Endothelial cell of umbilical vein (primary cell): ENCODE data around the gene FAM13C. TPM values are rescaled to one million over a fixed set of nuclear protein-coding genes. Genes with fewer than 3 reads are reported as not detected.

Experiments used
- BruUV-seq: library from RNA; stranded (reverse); fragments of 400-500 nt; replicated peaks from 2 replicates; lab custom pipeline; 2021; lab: Mats Ljungman, UMichigan
- CTCF ChIA-PET: fragments of 300-600, 350-600 bp; sonication (Branson Sonifier 250); formaldehyde crosslinking; loops from one replicate; lab custom pipeline; 2021; ENCODE audit warnings: antibody characterized with exemption, inconsistent platforms; lab: Charles Lee
- POLR2A ChIA-PET: fragments of 300-600, 350-600 bp; sonication (Branson Sonifier 250); formaldehyde crosslinking; loops from one replicate; lab custom pipeline; 2021; ENCODE audit warnings: antibody characterized with exemption, inconsistent platforms; lab: Charles Lee
- DNase-seq: peaks from one replicate; pipeline ENCODE4 v3.0.0-alpha.2; 2011; ENCODE audit warnings: low read depth, low spot score
- FAIRE-seq: peaks from 2 replicates; lab custom pipeline; 2011; peaks lifted over from hg19 to GRCh38; lab: Jason Lieb, UNC
- H2AFZ ChIP-seq: 2 replicates; pipeline ENCODE4 v1.6.0; 2012; ENCODE audit warnings: low read depth, low read length, control low read depth, inconsistent platforms
- H3K27ac ChIP-seq: 2 replicates; pipeline ENCODE4 v1.5.1; 2011; ENCODE audit warnings: low read depth, mild to moderate bottlenecking, control low read depth, low read length, moderate library complexity; ENCODE audit not compliant: insufficient read depth
- H3K27me3 ChIP-seq, 2 experiments: 2 replicates each; pipeline versions ENCODE4 v1.6.0 to v1.6.1; 2011; ENCODE audit warnings: low read length in 2 of 2, mixed read lengths in 1 of 2; ENCODE audit not compliant: control insufficient read depth in 2 of 2, insufficient read depth in 2 of 2
- H3K36me3 ChIP-seq, 2 experiments: 2 replicates in 1 of 2; 3 replicates in 1 of 2; pipeline ENCODE4 v1.5.1; 2011; ENCODE audit warnings: low read length in 2 of 2, mild to moderate bottlenecking in 1 of 2, moderate library complexity in 1 of 2; ENCODE audit not compliant: control insufficient read depth in 2 of 2, insufficient read depth in 2 of 2; ENCODE audit errors: extremely low read depth in 1 of 2
- H3K4me1 ChIP-seq: 3 replicates; pipeline ENCODE4 v1.5.1; 2011; ENCODE audit warnings: mild to moderate bottlenecking, low read length; ENCODE audit not compliant: control insufficient read depth, insufficient read depth; ENCODE audit errors: extremely low read depth
- H3K4me2 ChIP-seq: 2 replicates; pipeline ENCODE4 v1.6.1; 2011; ENCODE audit warnings: low read length, control low read depth, mixed read lengths; ENCODE audit not compliant: insufficient read depth
- H3K4me3 ChIP-seq, 3 experiments: fragments of 200-600 bp in 1 of 3; sonication (generic), shearing (Covaris generic) in 1 of 3; replicated peaks in 1 of 3; 2 replicates each; pipeline ENCODE4 v1.5.1; 2011 to 2016; ENCODE audit warnings: control low read depth in 3 of 3, low read length in 3 of 3, mild to moderate bottlenecking in 2 of 3, inconsistent platforms in 1 of 3, low read depth in 1 of 3, moderate library complexity in 1 of 3; ENCODE audit not compliant: insufficient read depth in 1 of 3
- H3K79me2 ChIP-seq: 2 replicates; pipeline ENCODE4 v1.6.0; 2012; ENCODE audit warnings: low read length, inconsistent platforms; ENCODE audit not compliant: control insufficient read depth, insufficient read depth
- H3K9ac ChIP-seq: replicated peaks from 2 replicates; pipeline ENCODE3; 2011; ENCODE audit warnings: low read length, control low read depth; ENCODE audit not compliant: insufficient read depth; ENCODE audit errors: extremely low read depth
- H3K9me1 ChIP-seq: replicated peaks from 3 replicates; pipeline ENCODE4 v1.6.0; 2011; ENCODE audit warnings: mild to moderate bottlenecking, low read length; ENCODE audit not compliant: control insufficient read depth, insufficient read depth; ENCODE audit errors: extremely low read depth
- H3K9me3 ChIP-seq: replicated peaks from 2 replicates; pipeline ENCODE4 v1.5.1; 2012; ENCODE audit warnings: low read length, inconsistent platforms; ENCODE audit not compliant: control insufficient read depth, insufficient read depth
- H4K20me1 ChIP-seq: replicated peaks from 2 replicates; pipeline ENCODE3; 2011; ENCODE audit warnings: mild to moderate bottlenecking, low read length; ENCODE audit not compliant: control insufficient read depth, insufficient read depth; ENCODE audit errors: extremely low read depth
- CTCF ChIP-seq, 2 donors: IDR thresholded peaks; 1 replicate in 1 of 2; 2 replicates in 1 of 2; pipeline ENCODE4 v1.5.1; 2011; ENCODE audit warnings: low read length in 2 of 2, mild to moderate bottlenecking in 2 of 2, moderate library complexity in 2 of 2, control low read depth in 1 of 2, inconsistent platforms in 1 of 2, low read depth in 1 of 2; ENCODE audit not compliant: insufficient read depth in 1 of 2; ENCODE audit errors: extremely low read depth in 1 of 2
- EZH2 ChIP-seq: IDR thresholded peaks from 2 replicates; pipeline ENCODE4 v1.6.1; 2012; ENCODE audit warnings: borderline replicate concordance, low read depth, mild to moderate bottlenecking, moderate library complexity, low read length, inconsistent platforms; ENCODE audit not compliant: severe bottlenecking
- FOS ChIP-seq: IDR thresholded peaks from 2 replicates; pipeline ENCODE4 v1.6.1; 2011; ENCODE audit warnings: mild to moderate bottlenecking, low read length, moderate library complexity, borderline replicate concordance; ENCODE audit not compliant: insufficient read depth
- GATA2 ChIP-seq: IDR thresholded peaks from 2 replicates; pipeline ENCODE4 v1.7.0; 2011; ENCODE audit warnings: low read depth, mild to moderate bottlenecking, moderate library complexity, mixed read lengths, low read length; ENCODE audit not compliant: insufficient read length, insufficient read depth
- JUN ChIP-seq: IDR thresholded peaks from 2 replicates; pipeline ENCODE4 v1.6.1; 2011; ENCODE audit warnings: borderline replicate concordance, low read depth; ENCODE audit not compliant: insufficient read length, insufficient read depth
- MYC ChIP-seq: IDR thresholded peaks from one replicate; pipeline ENCODE4 v1.6.1; 2011; ENCODE audit warnings: mild to moderate bottlenecking, low read depth, low read length
- POLR2A ChIP-seq: IDR thresholded peaks from 2 replicates; pipeline ENCODE4 v1.6.1; 2012; ENCODE audit warnings: low read depth, mild to moderate bottlenecking, control low read depth, low read length
- POLR2AphosphoS5 ChIP-seq: IDR thresholded peaks from 2 replicates; pipeline ENCODE4 v1.6.1; 2012; ENCODE audit warnings: low read depth, mild to moderate bottlenecking, control low read depth, low read length, moderate library complexity; ENCODE audit not compliant: insufficient read depth
- dilution Hi-C: fragments of 300-500 bp; cut with MboI; formaldehyde crosslinking; loops from one replicate; pipeline ENCODE4 v1.15.0; 2019; ENCODE audit warnings: low sequenced_read_pairs; ENCODE audit not compliant: extremely low pct_ligation_motif_present
- intact Hi-C: fragments of 100-400 bp; cut with micrococcal nuclease; formaldehyde crosslinking; loops from one replicate; pipeline ENCODE4 v1.10.0; 2022
- polyA plus RNA-seq, 4 experiments: library from polyadenylated mRNA; depleted of rRNA in 3 of 4; stranded (reverse) in 3 of 4; unstranded in 1 of 4; fragments of >200 nt; gene quantifications; 2 replicates each; pipeline versions ENCODE4 v1.2.1 to v1.2.3, GENCODE V29; 2011 to 2012; ENCODE audit warnings: missing spikeins in 1 of 4
- total RNA-seq: library from RNA; stranded (reverse); gene quantifications from 2 replicates; pipeline ENCODE4 v1.2.3, GENCODE V29; 2021
- TF ChIP-seq, protein P1 (sequence below): IDR thresholded peaks from 2 replicates; pipeline ENCODE4 v1.6.1; 2011; ENCODE audit not compliant: insufficient read depth, insufficient read length

FAM13C gene
- total and polyA plus RNA-seq, 2 donors (not counting 3 experiments of a cell fraction or from before 2014, with no cell fraction given), result 0.03 TPM; not detected in 1

DNA sequence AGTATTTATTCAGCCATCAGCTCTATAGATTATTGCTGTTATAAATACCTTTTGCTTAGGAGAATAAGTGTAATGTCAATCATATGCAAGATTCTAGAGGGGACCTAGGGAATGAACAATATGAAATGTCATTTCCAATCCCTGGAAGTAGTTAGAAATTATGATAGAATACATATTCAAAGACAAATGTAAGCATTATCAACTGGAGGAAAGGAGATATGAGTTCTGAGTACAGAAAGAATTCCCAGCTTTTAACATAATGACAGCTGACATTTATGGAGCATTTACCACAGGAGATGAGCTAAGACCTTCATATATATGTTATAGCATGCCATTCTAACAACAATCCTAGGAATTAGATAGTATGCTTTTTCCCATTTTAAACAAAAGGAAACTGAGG, 86.2 kb downstream of the FAM13C start:
- DNase-seq (no peak), FAIRE-seq (no peak)
- no peaks in the 10 kb centered on the region for H3K27me3 ChIP-seq
- H2AFZ ChIP-seq, result no peak overlapping the region
- no peaks in the 10 kb centered on the region for H4K20me1 ChIP-seq
- no peak overlapping the region for H3K4me3 ChIP-seq
- no peaks in the 10 kb centered on the region for H3K79me2 ChIP-seq
- no peak overlapping the region for H3K4me2 ChIP-seq
- TF ChIP-seq POLR2AphosphoS5 (no peak), MYC (no peak), GATA2 (no peak), POLR2A (no peak), CTCF (IDR thresholded peaks at IDR 0.05; ENCODE audit: extremely low read depth in 1 of 2, insufficient read depth in 1 of 2, low read depth in 1 of 2, low read length in 2 of 2) (no peak)
- TF ChIP-seq, protein P1, sequence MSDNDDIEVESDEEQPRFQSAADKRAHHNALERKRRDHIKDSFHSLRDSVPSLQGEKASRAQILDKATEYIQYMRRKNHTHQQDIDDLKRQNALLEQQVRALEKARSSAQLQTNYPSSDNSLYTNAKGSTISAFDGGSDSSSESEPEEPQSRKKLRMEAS, result no peak
- dilution Hi-C loops, result no loop called here
- no peaks in the 10 kb centered on the region for H3K4me1 ChIP-seq
- H3K27ac ChIP-seq, result no peak overlapping the region
- intact Hi-C loops, result no loop called here
- ChIA-PET CTCF (no interaction called here), POLR2A (no interaction called here)
- no peak overlapping the region for H3K9ac ChIP-seq
- H3K9me1 ChIP-seq, result no peaks in the 10 kb centered on the region
- no TSS peak for BruUV-seq
- no peaks in the 10 kb centered on the region for H3K9me3 ChIP-seq
- H3K36me3 ChIP-seq, result no peaks in the 10 kb centered on the region

- H3K27me3 ChIP-seq, result no peaks in the 10 kb centered on the region
- BruUV-seq, result no TSS peak
- CTCF ChIA-PET, result no interaction called here
- POLR2A ChIA-PET, result no interaction called here
- H3K4me3 ChIP-seq, result no peak overlapping the region
- DNase-seq, result no peak
- no peak for FAIRE-seq
- H3K79me2 ChIP-seq, result no peaks in the 10 kb centered on the region
- H4K20me1 ChIP-seq, result no peaks in the 10 kb centered on the region
- no peak overlapping the region for H2AFZ ChIP-seq
- intact Hi-C loops (no loop called here), dilution Hi-C loops (no loop called here)
- H3K9ac ChIP-seq, result no peak overlapping the region
- H3K9me3 ChIP-seq, result no peaks in the 10 kb centered on the region
- no peaks in the 10 kb centered on the region for H3K36me3 ChIP-seq
- H3K9me1 ChIP-seq, result no peaks in the 10 kb centered on the region
- H3K27ac ChIP-seq, result no peak overlapping the region
- TF ChIP-seq GATA2 (no peak), POLR2AphosphoS5 (no peak), EZH2 (no peak), MYC (no peak), POLR2A (no peak), CTCF (IDR thresholded peaks at IDR 0.05; ENCODE audit: extremely low read depth in 1 of 2, insufficient read depth in 1 of 2, low read depth in 1 of 2, low read length in 2 of 2) (no peak), FOS (no peak), JUN (no peak)
- TF ChIP-seq, protein P1, result no peak
- no peak overlapping the region for H3K4me2 ChIP-seq
- H3K4me1 ChIP-seq, result no peaks in the 10 kb centered on the region
Observed at GRCh38 chr10:59273445-59273844, 88.9 kb downstream of the FAM13C start.
